GM23338 (cell line): ENCODE results near the gene NRL. TPM values are rescaled to one million over a fixed set of nuclear protein-coding genes. Genes with fewer than 3 reads are reported as not detected.

Experiments used
- ATAC-seq: fragments of 200-7000 bp; cut with Tn5 transposase; 3 replicates; pipeline ENCODE4 v1.9.1; 2020
- DNase-seq: peaks from one replicate; pipeline ENCODE4 v3.0.0-alpha.2; 2015; ENCODE audit warnings: low spot score
- H2AFZ ChIP-seq: fragments of 200-600 bp; sonication (generic); 2 replicates; pipeline ENCODE4 v1.8.0; 2016; ENCODE audit warnings: antibody characterized with exemption, mild to moderate bottlenecking, moderate library complexity
- H3F3A ChIP-seq: fragments of 200-600 bp; sonication (generic); replicated peaks from 2 replicates; pipeline ENCODE4 v1.8.0; 2017; ENCODE audit warnings: antibody characterized with exemption, mixed run types, low read depth
- H3K27ac ChIP-seq: fragments of 200-600 bp; sonication (generic); 2 replicates; pipeline ENCODE4 v1.6.1; 2016; ENCODE audit warnings: low read depth
- H3K27me3 ChIP-seq: fragments of 200-600 bp; sonication (generic); 2 replicates; pipeline ENCODE4 v1.8.0; 2016; ENCODE audit warnings: mild to moderate bottlenecking, mixed run types, moderate library complexity; ENCODE audit not compliant: insufficient read depth
- H3K36me3 ChIP-seq: fragments of 200-600 bp; sonication (generic); 2 replicates; pipeline ENCODE4 v1.8.0; 2016; ENCODE audit warnings: mild to moderate bottlenecking; ENCODE audit not compliant: insufficient read depth
- H3K4me1 ChIP-seq: fragments of 200-600 bp; sonication (generic); 2 replicates; pipeline ENCODE4 v1.8.0; 2016; ENCODE audit warnings: mild to moderate bottlenecking, moderate library complexity; ENCODE audit not compliant: insufficient read depth
- H3K4me2 ChIP-seq: fragments of 200-600 bp; sonication (generic); 2 replicates; pipeline ENCODE4 v1.7.1; 2017; ENCODE audit warnings: mixed run types
- H3K4me3 ChIP-seq: fragments of 200-600 bp; sonication (generic); 2 replicates; pipeline ENCODE4 v1.6.1; 2016; ENCODE audit warnings: mixed run types
- H3K79me2 ChIP-seq: fragments of 200-600 bp; sonication (generic); replicated peaks from 2 replicates; pipeline ENCODE4 v1.8.0; 2017; ENCODE audit warnings: mild to moderate bottlenecking; ENCODE audit not compliant: insufficient read depth
- H3K9me2 ChIP-seq: fragments of 200-600 bp; sonication (generic); 2 replicates; pipeline ENCODE4 v1.8.0; 2017; ENCODE audit not compliant: insufficient read depth
- H4K20me1 ChIP-seq: fragments of 200-600 bp; sonication (generic); replicated peaks from 2 replicates; pipeline ENCODE4 v1.8.0; 2017; ENCODE audit warnings: mild to moderate bottlenecking; ENCODE audit not compliant: insufficient read depth
- H3K27ac Mint-ChIP-seq: 2 replicates; pipeline ENCODE4 v1.8.0; 2020; ENCODE audit warnings: inconsistent platforms, mild to moderate bottlenecking, moderate library complexity, mixed read lengths
- H3K27me3 Mint-ChIP-seq: 3 replicates; pipeline ENCODE4 v1.8.0; 2022; ENCODE audit warnings: low read depth, mild to moderate bottlenecking, moderate library complexity, mixed read lengths, inconsistent platforms; ENCODE audit not compliant: insufficient read depth, poor library complexity
- H3K36me3 Mint-ChIP-seq: 3 replicates; pipeline ENCODE4 v1.8.0; 2021; ENCODE audit warnings: low read depth, mild to moderate bottlenecking, inconsistent platforms, moderate library complexity, mixed read lengths
- H3K4me1 Mint-ChIP-seq: 3 replicates; pipeline ENCODE4 v1.8.0; 2020; ENCODE audit warnings: mild to moderate bottlenecking, inconsistent platforms, mixed read lengths
- H3K4me3 Mint-ChIP-seq: 3 replicates; pipeline ENCODE4 v1.8.0; 2021; ENCODE audit warnings: moderate library complexity, mild to moderate bottlenecking, inconsistent platforms, mixed read lengths
- H3K9me3 Mint-ChIP-seq: 3 replicates; pipeline ENCODE4 v1.8.0; 2020; ENCODE audit warnings: moderate library complexity, mild to moderate bottlenecking, inconsistent platforms, mixed read lengths
- EZH2phosphoT487 ChIP-seq: fragments of 200-600 bp; sonication (generic); IDR thresholded peaks from one replicate; pipeline ENCODE4 v1.8.1; 2018; ENCODE audit warnings: antibody characterized with exemption; ENCODE audit not compliant: unreplicated experiment
- JUNB ChIP-seq: IDR thresholded peaks from one replicate; pipeline ENCODE4 v1.6.1; 2016; ENCODE audit warnings: antibody characterized with exemption; ENCODE audit not compliant: unreplicated experiment
- NANOG ChIP-seq: IDR thresholded peaks from 2 replicates; pipeline ENCODE4 v1.6.1; 2016; ENCODE audit warnings: antibody characterized with exemption, borderline replicate concordance
- POLR2AphosphoS5 ChIP-seq: IDR thresholded peaks from 2 replicates; pipeline ENCODE4 v1.6.1; 2016; ENCODE audit warnings: antibody characterized with exemption, low read depth
- ZNF114 ChIP-seq: fragments of 250-450 bp; sonication (Bioruptor Pico); IDR thresholded peaks from 2 replicates; pipeline ENCODE4 v1.5.0; 2020; ENCODE audit warnings: mild to moderate bottlenecking, moderate library complexity
- polyA plus RNA-seq: library from polyadenylated mRNA; unstranded; fragments of >200 nt; fragmentation: Nextera tagmentation; extraction: Ambion mirVana; gene quantifications from 2 replicates; pipeline ENCODE4 v1.2.1, GENCODE V29; 2016
- total RNA-seq: library from RNA; depleted of rRNA; stranded (reverse); fragments of >200 nt; shearing (Covaris generic); gene quantifications from 2 replicates; pipeline ENCODE4 v1.2.3, GENCODE V29; 2014
- TF ChIP-seq, protein P1 (sequence below): IDR thresholded peaks from one replicate; pipeline ENCODE4 v1.6.1; 2018; ENCODE audit warnings: antibody characterized with exemption; ENCODE audit not compliant: unreplicated experiment

NRL gene
- total and polyA plus RNA-seq, 2 experiments from 2014 or later = 1.8 to 2.2 TPM

DNA sequence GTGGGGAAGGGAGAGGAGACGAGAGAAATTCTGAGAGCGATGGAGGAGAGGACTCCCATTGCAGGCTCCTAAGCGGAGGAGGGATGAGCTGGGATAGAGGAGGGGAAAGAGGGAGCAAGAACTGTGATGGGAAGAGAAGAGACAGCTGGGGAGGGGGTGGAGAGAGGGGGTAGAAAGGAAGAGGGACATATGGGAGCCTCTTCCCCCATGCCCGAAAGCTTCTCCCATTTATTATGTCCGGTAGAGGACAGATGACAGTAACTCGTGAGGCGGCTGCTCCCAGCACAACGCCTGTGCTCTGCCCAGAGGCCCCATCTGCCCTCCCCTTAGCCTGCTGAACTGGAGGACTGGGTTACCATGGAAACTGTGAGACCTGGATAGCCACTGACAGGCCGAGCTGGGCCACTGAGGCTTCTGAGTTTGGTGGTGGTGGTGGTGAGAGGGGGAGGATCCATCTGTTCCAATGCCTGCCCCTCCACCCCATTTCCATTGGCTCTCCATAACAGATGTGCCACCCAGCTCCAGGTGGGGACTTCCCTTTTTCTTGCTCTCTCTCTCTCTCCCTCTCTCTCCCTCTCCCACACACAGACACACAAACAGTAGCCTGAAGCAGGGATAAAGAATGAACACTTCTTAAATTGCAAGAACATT, 35.1 kb downstream of the NRL start:
- no peak overlapping the region for H2AFZ ChIP-seq
- DNase-seq (peak; percentile 90), ATAC-seq (peak; percentile 43)
- Mint-ChIP-seq H3K27ac (no peak overlapping the region), H3K36me3 (no peaks in the 10 kb centered on the region; the same call in 2 of the 3 replicates), H3K4me3 (peak overlapping the region; percentile 76; the same call in 2 of the 3 replicates), H3K27me3 (peaks cover 31% of the 10 kb centered on the region), H3K4me1 (peaks cover 44% of the 10 kb centered on the region), H3K9me3 (no peaks in the 10 kb centered on the region)
- no peaks in the 10 kb centered on the region for H3K79me2 ChIP-seq
- H3K9me2 ChIP-seq = no peaks in the 10 kb centered on the region
- peaks cover 19% of the 10 kb centered on the region for H3K4me1 ChIP-seq
- H3K4me3 ChIP-seq = peak overlapping the region; percentile 83; the same call in 1 of the 2 replicates
- H3K4me2 ChIP-seq = peak overlapping the region; percentile 95; the same call in 1 of the 2 replicates
- H4K20me1 ChIP-seq = no peaks in the 10 kb centered on the region
- peaks cover 15% of the 10 kb centered on the region; the same call in 1 of the 2 replicates for H3F3A ChIP-seq
- H3K27ac ChIP-seq = no peak overlapping the region
- no peak for TF ChIP-seq JUNB
- TF ChIP-seq POLR2AphosphoS5 = 0 out of 2 replicates have a peak, but pooled peaks have one; percentile 23
- no peaks in the 10 kb centered on the region for H3K36me3 ChIP-seq
- peaks cover 14% of the 10 kb centered on the region; the same call in 1 of the 2 replicates for H3K27me3 ChIP-seq

DNA sequence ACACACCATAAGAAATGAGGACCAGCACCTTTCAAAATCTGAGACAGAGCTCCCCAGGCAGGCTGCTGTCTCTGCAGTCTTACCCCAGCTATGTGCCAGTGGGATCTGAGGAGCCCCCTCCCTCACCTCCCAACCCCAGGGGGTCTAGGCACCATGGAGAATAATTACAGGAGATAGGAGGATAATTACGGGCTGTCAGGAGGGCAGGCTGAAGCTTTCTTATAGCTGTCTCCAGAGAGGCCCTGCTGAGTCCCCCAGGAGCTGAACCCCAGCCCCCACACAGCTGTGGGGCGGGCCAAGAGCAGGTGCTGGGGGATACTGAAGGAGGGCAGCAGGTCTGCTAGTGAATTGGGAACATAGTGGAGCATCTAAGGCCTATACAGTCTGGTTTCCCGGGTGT, 36.6 kb downstream of the NRL start:
- H3K27me3 ChIP-seq = peaks cover 7% of the 10 kb centered on the region; the same call in 1 of the 2 replicates
- H3K27ac Mint-ChIP-seq = no peak overlapping the region
- H3K27me3 Mint-ChIP-seq = peaks cover 35% of the 10 kb centered on the region
- H3K4me1 Mint-ChIP-seq = peaks cover 44% of the 10 kb centered on the region
- peaks cover 15% of the 10 kb centered on the region; the same call in 1 of the 2 replicates for H3F3A ChIP-seq
- H3K36me3 ChIP-seq = no peaks in the 10 kb centered on the region
- H3K27ac ChIP-seq = no peak overlapping the region
- no peaks in the 10 kb centered on the region for H3K9me3 Mint-ChIP-seq
- no peak overlapping the region for H3K4me3 ChIP-seq
- H3K9me2 ChIP-seq = no peaks in the 10 kb centered on the region
- DNase-seq = no peak
- no peak overlapping the region for H2AFZ ChIP-seq
- no peaks in the 10 kb centered on the region; the same call in 2 of the 3 replicates for H3K36me3 Mint-ChIP-seq
- TF ChIP-seq NANOG (no peak), ZNF114 (CRISPR knock-in tag) (no peak), JUNB (no peak), EZH2phosphoT487 (no peak)
- TF ChIP-seq, protein P1, sequence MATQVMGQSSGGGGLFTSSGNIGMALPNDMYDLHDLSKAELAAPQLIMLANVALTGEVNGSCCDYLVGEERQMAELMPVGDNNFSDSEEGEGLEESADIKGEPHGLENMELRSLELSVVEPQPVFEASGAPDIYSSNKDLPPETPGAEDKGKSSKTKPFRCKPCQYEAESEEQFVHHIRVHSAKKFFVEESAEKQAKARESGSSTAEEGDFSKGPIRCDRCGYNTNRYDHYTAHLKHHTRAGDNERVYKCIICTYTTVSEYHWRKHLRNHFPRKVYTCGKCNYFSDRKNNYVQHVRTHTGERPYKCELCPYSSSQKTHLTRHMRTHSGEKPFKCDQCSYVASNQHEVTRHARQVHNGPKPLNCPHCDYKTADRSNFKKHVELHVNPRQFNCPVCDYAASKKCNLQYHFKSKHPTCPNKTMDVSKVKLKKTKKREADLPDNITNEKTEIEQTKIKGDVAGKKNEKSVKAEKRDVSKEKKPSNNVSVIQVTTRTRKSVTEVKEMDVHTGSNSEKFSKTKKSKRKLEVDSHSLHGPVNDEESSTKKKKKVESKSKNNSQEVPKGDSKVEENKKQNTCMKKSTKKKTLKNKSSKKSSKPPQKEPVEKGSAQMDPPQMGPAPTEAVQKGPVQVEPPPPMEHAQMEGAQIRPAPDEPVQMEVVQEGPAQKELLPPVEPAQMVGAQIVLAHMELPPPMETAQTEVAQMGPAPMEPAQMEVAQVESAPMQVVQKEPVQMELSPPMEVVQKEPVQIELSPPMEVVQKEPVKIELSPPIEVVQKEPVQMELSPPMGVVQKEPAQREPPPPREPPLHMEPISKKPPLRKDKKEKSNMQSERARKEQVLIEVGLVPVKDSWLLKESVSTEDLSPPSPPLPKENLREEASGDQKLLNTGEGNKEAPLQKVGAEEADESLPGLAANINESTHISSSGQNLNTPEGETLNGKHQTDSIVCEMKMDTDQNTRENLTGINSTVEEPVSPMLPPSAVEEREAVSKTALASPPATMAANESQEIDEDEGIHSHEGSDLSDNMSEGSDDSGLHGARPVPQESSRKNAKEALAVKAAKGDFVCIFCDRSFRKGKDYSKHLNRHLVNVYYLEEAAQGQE = no peak
- H4K20me1 ChIP-seq = no peaks in the 10 kb centered on the region
- H3K4me1 ChIP-seq = peaks cover 19% of the 10 kb centered on the region
- no peak overlapping the region for H3K4me3 Mint-ChIP-seq
- ATAC-seq = no peak
- H3K79me2 ChIP-seq = no peaks in the 10 kb centered on the region
- no peak overlapping the region for H3K4me2 ChIP-seq
